Ascending aorta (tissue), 2 donors: ENCODE measurements around the gene ACER2. TPM values are rescaled to one million over a fixed set of nuclear protein-coding genes. Genes with fewer than 3 reads are reported as not detected.
"Not testable (repeated sequence)": the region's sequence is repeated elsewhere in the genome, so short reads cannot be mapped to it uniquely, and the experiment has no call there.

Experiments used
- DNase-seq, 2 donors: peaks; one replicate each; pipeline ENCODE4 v3.0.0-alpha.2; 2019; ENCODE audit warnings: low spot score in 2 of 2
- H3K27ac ChIP-seq, 2 donors: fragments of 200-600 bp; sonication (generic); one replicate each; pipeline ENCODE4 v1.5.1; 2016 to 2017; ENCODE audit warnings: mild to moderate bottlenecking in 1 of 2
- H3K27me3 ChIP-seq: fragments of 200-600 bp; sonication (generic); one replicate; pipeline ENCODE4 v1.5.1; 2017
- H3K36me3 ChIP-seq, 2 donors: fragments of 200-600 bp; sonication (generic); one replicate each; pipeline ENCODE4 v1.5.1; 2016
- H3K4me1 ChIP-seq, 2 donors: fragments of 200-600 bp; sonication (generic); one replicate each; pipeline ENCODE4 v1.5.1; 2016 to 2017; ENCODE audit warnings: mild to moderate bottlenecking in 1 of 2
- H3K4me3 ChIP-seq, 2 donors: fragments of 200-600 bp; sonication (generic); one replicate each; pipeline ENCODE4 v1.5.1; 2016 to 2017; ENCODE audit warnings: mild to moderate bottlenecking in 1 of 2
- H3K9me3 ChIP-seq, 2 donors: fragments of 200-600 bp; sonication (generic); one replicate each; pipeline ENCODE4 v1.5.1; 2016
- intact Hi-C: fragments of 100-400 bp; cut with DNase I; formaldehyde crosslinking; loops from one replicate; pipeline ENCODE4 v1.15.1; 2023
- total RNA-seq: library from RNA; depleted of rRNA; stranded (reverse); fragments of >200 nt; gene quantifications from one replicate; pipeline ENCODE4 v1.1.0, GENCODE V29; 2016
- TF ChIP-seq, protein P1 (sequence below), 3 experiments: fragments of 200-600 bp in 2 of 3; fragments of 450-650 bp in 1 of 3; sonication (generic) in 2 of 3; IDR thresholded peaks; one replicate each; pipeline ENCODE4 v1.5.1; 2016 to 2019; ENCODE audit warnings: antibody characterized with exemption in 3 of 3, mild to moderate bottlenecking in 1 of 3, moderate library complexity in 1 of 3

ACER2 gene
- total RNA-seq, 1 donor from 2014 or later, result 1.4 TPM

DNA sequence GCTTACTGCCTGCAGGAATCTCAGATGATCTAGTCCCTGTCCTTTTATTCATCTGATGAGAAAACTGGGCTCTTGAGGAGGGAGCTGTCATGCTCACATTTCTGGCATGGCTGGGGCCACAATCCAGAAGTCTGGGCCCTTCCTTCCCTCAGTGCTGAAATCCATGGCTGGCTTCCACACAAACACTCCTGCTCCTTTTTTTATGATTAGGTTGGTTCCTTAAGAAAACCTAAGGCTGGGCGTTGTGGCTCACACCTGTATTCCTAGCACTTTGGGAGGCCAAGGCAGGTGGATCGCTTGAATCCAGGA is 1.3 kb downstream of the ACER2 start:
- Histone ChIP-seq H3K4me3 (peak overlapping the region in 1 of 2 donors; percentile 92), H3K4me1 (peaks cover 0 to 12% of the 10 kb centered on the region in 2 donors), H3K36me3 (no peaks in the 10 kb centered on the region), H3K27me3 (no peaks in the 10 kb centered on the region), H3K27ac (no peak overlapping the region), H3K9me3 (no peaks in the 10 kb centered on the region)
- TF ChIP-seq, protein P1, sequence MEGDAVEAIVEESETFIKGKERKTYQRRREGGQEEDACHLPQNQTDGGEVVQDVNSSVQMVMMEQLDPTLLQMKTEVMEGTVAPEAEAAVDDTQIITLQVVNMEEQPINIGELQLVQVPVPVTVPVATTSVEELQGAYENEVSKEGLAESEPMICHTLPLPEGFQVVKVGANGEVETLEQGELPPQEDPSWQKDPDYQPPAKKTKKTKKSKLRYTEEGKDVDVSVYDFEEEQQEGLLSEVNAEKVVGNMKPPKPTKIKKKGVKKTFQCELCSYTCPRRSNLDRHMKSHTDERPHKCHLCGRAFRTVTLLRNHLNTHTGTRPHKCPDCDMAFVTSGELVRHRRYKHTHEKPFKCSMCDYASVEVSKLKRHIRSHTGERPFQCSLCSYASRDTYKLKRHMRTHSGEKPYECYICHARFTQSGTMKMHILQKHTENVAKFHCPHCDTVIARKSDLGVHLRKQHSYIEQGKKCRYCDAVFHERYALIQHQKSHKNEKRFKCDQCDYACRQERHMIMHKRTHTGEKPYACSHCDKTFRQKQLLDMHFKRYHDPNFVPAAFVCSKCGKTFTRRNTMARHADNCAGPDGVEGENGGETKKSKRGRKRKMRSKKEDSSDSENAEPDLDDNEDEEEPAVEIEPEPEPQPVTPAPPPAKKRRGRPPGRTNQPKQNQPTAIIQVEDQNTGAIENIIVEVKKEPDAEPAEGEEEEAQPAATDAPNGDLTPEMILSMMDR (IDR thresholded peaks at IDR 0.05), result no peak
- no peak for DNase-seq
- intact Hi-C loops, result no loop called here

DNA sequence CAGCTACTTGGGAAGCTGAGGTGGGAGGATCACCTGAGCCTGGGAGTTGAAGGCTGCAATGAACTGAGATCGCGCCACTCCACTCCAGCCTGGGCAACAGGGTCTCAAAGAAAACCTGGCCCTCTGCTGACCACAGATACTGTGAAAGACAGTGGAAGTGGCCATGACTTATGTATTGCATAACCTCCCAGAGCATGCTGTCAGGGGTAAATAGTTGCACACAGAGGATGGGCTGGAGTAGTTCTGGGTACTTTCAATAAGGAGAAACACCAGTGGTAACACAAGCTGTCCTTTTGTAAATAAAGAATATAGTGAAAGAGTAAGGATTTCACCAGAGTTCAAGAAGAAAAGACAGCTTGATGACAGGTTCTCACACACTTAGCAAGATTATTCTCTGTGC is 1.8 kb downstream of the ACER2 start:
- Histone ChIP-seq H3K36me3 (no peaks in the 10 kb centered on the region), H3K4me1 (peaks cover 0 to 12% of the 10 kb centered on the region in 2 donors), H3K4me3 (peak overlapping the region in 1 of 2 donors; percentile 92), H3K9me3 (no peaks in the 10 kb centered on the region), H3K27me3 (no peaks in the 10 kb centered on the region), H3K27ac (no peak overlapping the region)
- TF ChIP-seq, protein P1 (IDR thresholded peaks at IDR 0.05), result no peak
- DNase-seq, result no peak
- intact Hi-C loops, result no loop called here

DNA sequence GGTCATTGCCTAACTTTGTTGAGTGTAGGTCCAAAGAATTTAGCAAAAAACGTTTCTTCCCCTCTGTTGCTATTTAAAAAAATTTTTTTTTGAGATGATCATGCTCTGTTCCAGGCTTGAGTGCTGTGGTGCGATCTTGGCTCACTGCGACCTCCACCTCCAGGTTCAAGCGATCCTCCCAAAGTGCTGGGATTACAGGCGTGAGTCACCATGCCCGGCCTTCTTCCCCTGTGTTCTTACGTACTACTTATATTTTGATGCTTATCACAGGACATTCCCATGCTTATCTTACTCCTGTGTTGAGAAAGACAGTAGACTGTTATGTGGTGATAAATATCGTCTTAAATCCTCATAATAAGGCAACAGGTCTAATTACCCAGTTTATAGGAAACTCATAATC is 2.5 kb downstream of the ACER2 start:
- intact Hi-C loops, result no loop called here
- H3K27ac ChIP-seq, result no peak overlapping the region
- no peak overlapping the region for H3K4me3 ChIP-seq
- H3K9me3 ChIP-seq, result no peaks in the 10 kb centered on the region
- TF ChIP-seq, protein P1 (IDR thresholded peaks at IDR 0.05), result no peak
- H3K27me3 ChIP-seq, result no peaks in the 10 kb centered on the region
- H3K4me1 ChIP-seq, result peaks cover 0 to 12% of the 10 kb centered on the region in 2 donors
- no peak for DNase-seq
- no peaks in the 10 kb centered on the region for H3K36me3 ChIP-seq

DNA sequence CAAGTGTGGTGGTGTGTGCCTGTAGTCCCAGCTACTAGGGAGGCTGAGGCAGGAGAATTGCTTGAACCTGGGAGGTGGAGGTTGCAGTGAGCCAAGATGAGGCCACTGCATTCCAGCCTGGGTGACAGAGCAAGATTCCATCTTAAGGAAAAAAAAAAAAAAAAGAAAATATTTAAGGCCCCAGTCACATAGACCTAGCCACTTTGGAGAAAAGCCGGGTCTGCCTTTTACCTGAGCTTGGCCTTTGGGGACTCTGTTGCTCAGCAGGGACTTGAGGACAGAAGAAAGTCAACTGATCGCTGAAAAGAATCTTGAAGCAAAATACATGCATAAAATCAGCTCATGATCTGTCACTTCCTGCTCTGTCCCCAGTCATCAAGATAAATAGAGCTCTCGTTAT is 4.6 kb downstream of the ACER2 start:
- H3K4me3 ChIP-seq, intact Hi-C loops, H3K9me3 ChIP-seq, H3K27ac ChIP-seq, DNase-seq, H3K27me3 ChIP-seq, H3K36me3 ChIP-seq: not testable (repeated sequence)
- peaks cover 0 to 12% of the 10 kb centered on the region in 2 donors for H3K4me1 ChIP-seq

DNA sequence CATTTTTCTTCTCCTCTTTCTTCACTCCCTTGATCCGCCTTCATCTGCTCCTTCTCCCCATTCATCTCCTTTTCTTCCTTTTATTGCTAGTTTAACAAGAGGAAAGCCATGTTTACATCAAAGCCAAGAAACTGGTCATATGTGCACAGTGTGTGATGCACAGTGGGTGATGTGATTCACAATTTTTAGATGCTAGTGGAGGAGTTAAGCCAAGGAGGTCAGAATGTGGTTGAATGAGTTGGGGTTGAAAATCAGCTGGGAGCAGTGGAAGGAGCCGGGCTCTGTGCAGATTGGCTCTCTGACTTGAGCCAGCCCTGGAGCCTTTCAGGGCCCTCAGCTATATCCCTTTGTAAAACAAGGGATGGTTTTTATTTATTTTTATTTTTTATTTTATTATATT is 7.3 kb downstream of the ACER2 start:
- DNase-seq, result no peak
- Histone ChIP-seq H3K27ac (no peak overlapping the region), H3K4me1 (no peaks in the 10 kb centered on the region), H3K27me3 (no peaks in the 10 kb centered on the region), H3K4me3 (no peak overlapping the region), H3K36me3 (no peaks in the 10 kb centered on the region), H3K9me3 (no peaks in the 10 kb centered on the region)
- TF ChIP-seq, protein P1 (IDR thresholded peaks at IDR 0.05), result no peak
- intact Hi-C loops, result no loop called here

DNA sequence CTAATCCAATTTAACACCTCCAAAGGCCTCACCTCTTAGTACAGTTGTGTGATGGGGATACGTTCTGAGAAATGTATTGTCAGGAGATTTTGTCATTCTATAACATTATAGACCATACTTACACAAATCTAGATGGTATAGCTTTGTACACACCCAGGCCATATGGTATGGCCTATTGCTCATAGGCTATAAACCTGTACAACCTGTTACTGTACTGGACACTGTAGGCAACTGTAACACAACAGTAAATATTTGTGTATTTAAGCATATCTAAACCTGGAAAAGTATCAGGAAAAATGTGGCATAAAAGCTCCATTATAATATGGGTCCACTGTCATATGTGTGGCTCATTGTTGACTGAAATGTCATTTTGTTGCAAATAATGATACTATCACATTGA is 12.1 kb downstream of the ACER2 start:
- Histone ChIP-seq H3K4me3 (no peak overlapping the region), H3K27me3 (no peaks in the 10 kb centered on the region), H3K4me1 (no peaks in the 10 kb centered on the region), H3K27ac (no peak overlapping the region), H3K36me3 (peaks cover 0 to 5% of the 10 kb centered on the region in 2 donors), H3K9me3 (no peaks in the 10 kb centered on the region)
- TF ChIP-seq, protein P1 (IDR thresholded peaks at IDR 0.05), result no peak
- intact Hi-C loops, result no loop called here
- no peak for DNase-seq
